Astrocyte of the spinal cord (primary cell): ENCODE measurements around the gene F2RL2.

Experiments
- DNase-seq: peaks from one replicate; pipeline ENCODE4 v3.0.0; 2011; ENCODE audit warnings: low read depth, low spot score
- H3K4me3 ChIP-seq: 2 replicates; pipeline ENCODE4 v1.5.1; 2011; ENCODE audit warnings: low read depth, mild to moderate bottlenecking, low read length, moderate library complexity
- CTCF ChIP-seq: IDR thresholded peaks from 2 replicates; pipeline ENCODE4 v1.5.1; 2012; ENCODE audit warnings: low read depth, mild to moderate bottlenecking, low read length, inconsistent platforms
- in situ Hi-C: cut with HindIII; loops from 2 replicates; pipeline ENCODE4 v1.10.0; 2017; ENCODE audit warnings: low sequenced_read_pairs

The F2RL2 gene

DNA sequence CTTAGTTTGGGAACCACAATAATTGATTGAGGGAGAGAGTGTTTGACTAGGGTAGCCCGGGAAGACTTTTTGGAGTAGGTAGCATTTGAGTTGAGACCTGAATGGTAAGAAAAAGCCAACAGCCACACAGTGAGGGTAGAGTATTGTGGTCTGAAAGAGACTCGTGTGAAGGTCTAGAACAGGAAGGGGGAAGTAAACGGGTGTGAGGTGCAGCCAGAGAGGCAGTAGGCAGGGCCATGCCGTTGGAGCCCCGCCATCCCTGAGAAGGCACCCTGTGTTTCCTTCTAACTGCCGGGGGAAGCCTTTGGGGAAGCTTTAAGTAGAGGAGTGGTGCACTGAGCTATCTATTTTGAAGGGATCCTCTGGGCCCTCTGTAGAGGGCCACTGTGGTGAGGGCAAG, 3.5 kb upstream of the F2RL2 start:
- H3K4me3 ChIP-seq, result no peak overlapping the region
- no peak for DNase-seq
- in situ Hi-C loops, result no loop called here
- no peak for TF ChIP-seq CTCF

DNA sequence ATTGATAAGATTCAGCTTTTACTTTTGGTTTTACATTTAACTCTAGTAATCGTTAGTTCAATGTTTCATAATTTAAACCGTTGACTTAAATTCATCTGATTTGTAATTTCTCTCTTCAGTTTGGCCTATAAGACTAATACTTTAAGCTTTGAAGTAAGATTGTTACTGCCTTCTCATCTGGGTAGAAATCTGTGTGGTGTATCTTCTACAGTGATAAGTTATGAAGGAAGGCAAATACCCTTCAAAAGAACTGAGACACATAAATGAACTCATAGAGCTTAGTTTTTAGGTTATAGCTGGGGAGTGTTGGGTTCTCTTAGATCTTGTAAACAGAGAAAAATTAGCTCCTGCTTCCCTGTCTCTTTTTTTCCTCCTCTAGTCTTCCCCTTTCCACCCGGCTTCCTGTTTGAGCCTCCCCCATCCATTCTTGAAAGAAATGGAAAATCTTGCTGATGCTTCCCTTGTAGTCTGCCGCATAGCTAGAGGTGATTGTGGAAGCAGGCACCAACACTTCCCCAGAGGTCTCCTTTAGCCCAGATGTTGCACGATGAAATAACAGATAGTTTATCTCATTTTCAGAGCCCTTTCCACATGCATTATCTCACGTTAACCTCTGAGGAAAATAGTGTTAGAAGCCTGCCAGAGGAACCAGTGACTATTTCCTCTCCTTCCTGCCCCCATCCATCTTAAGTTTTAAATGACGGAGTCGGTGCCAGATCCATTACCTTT, 2.0 kb upstream of the F2RL2 start:
- H3K4me3 ChIP-seq, result no peak overlapping the region
- DNase-seq, result no peak
- in situ Hi-C loops, result no loop called here
- no peak for TF ChIP-seq CTCF

- DNase-seq, result no peak
- in situ Hi-C loops, result loop anchor here (25.0 kb wide), 2 partner anchors 90 to 190 kb away; partner anchors contain the start of genes F2R and F2RL1
- TF ChIP-seq CTCF, result no peak
- peak overlapping the region; percentile 31 for H3K4me3 ChIP-seq
These were observed 1.1 kb downstream of the F2RL2 start for GRCh38 chr5:76622076-76622475.

- no peak for DNase-seq
- no peak overlapping the region for H3K4me3 ChIP-seq
- in situ Hi-C loops, result loop anchor here (25.0 kb wide), 2 partner anchors 92 to 192 kb away; partner anchors contain the start of genes F2R and F2RL1
- no peak for TF ChIP-seq CTCF
These were observed 3.0 kb downstream of the F2RL2 start for GRCh38 chr5:76620166-76620565.

GRCh38 chr5:76617675-76618074, 5.5 kb downstream of the F2RL2 start:
- DNase-seq, result peak; percentile 77
- no peak overlapping the region for H3K4me3 ChIP-seq
- no peak for TF ChIP-seq CTCF
- in situ Hi-C loops, result loop anchor here (25.0 kb wide), 2 partner anchors 95 to 195 kb away; partner anchors contain the start of genes F2R and F2RL1

GRCh38 chr5:76617229-76617628, 6.0 kb downstream of the F2RL2 start:
- no peak overlapping the region for H3K4me3 ChIP-seq
- DNase-seq, result no peak
- in situ Hi-C loops, result loop anchor here (25.0 kb wide), 2 partner anchors 95 to 195 kb away; partner anchors contain the start of genes F2R and F2RL1
- no peak for TF ChIP-seq CTCF
